GM10266 (cell line): Measurements from ENCODE around the gene SETDB2.

Experiments
- DNase-seq: peaks from one replicate; pipeline ENCODE4 v3.0.0; 2012; ENCODE audit errors: extremely low spot score
- TF ChIP-seq, protein P1 (sequence below): IDR thresholded peaks from 2 replicates; pipeline ENCODE4 v1.5.1; 2012; ENCODE audit warnings: mild to moderate bottlenecking, low read depth; ENCODE audit not compliant: control insufficient read depth, insufficient read depth; ENCODE audit errors: missing control alignments

The SETDB2 gene

DNA sequence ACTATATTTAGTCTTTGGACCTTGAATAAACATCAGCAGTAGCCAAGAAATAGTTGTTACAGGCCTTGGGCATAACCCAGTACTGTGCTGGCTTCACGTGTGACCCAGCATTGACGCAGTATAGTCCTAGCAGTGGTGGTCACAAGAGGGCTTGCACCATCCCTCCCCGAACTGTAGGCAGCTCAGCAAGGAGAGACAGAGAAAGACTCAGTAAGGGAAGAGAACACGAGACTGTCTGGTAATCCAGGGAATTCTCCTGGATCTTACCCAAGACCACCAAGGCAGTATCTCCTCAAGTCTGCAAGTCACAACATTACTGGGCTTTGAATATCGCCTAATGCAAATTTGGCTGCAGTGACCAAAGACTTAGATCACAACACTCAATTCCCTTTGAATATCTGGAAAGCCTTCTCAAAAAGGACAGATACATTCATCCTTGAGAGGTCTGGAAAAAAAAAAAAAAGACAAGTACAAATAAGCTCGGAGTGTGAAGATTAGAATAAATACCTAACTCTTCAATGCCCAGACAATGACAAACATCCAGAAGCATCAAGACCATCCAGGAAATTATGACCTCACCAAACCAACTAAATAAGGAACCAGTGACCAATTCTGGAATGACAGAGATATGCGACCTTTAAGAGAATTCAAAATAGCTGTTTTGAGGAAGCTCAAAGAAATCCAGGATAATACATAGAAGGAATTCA lies 39.9 kb upstream of the SETDB2 start:
- no peak for DNase-seq
- TF ChIP-seq, protein P1, sequence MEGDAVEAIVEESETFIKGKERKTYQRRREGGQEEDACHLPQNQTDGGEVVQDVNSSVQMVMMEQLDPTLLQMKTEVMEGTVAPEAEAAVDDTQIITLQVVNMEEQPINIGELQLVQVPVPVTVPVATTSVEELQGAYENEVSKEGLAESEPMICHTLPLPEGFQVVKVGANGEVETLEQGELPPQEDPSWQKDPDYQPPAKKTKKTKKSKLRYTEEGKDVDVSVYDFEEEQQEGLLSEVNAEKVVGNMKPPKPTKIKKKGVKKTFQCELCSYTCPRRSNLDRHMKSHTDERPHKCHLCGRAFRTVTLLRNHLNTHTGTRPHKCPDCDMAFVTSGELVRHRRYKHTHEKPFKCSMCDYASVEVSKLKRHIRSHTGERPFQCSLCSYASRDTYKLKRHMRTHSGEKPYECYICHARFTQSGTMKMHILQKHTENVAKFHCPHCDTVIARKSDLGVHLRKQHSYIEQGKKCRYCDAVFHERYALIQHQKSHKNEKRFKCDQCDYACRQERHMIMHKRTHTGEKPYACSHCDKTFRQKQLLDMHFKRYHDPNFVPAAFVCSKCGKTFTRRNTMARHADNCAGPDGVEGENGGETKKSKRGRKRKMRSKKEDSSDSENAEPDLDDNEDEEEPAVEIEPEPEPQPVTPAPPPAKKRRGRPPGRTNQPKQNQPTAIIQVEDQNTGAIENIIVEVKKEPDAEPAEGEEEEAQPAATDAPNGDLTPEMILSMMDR = no peak

DNA sequence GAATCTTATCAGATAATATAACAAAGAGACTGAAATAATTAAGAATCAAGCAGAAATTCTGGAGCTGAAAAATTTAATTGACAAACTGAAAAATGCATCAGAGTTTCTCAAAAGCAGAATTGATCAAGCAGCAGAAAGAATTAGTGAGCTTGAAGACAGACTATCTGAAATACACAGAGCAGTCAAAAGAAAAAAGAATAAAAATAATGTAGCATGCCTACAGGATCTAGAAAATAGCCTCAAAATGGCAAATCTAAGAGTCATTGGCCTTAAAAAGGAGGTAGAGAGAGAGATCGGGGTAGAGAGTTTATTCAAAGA lies 39.4 kb upstream of the SETDB2 start:
- TF ChIP-seq, protein P1 = no peak
- DNase-seq = no peak

DNA sequence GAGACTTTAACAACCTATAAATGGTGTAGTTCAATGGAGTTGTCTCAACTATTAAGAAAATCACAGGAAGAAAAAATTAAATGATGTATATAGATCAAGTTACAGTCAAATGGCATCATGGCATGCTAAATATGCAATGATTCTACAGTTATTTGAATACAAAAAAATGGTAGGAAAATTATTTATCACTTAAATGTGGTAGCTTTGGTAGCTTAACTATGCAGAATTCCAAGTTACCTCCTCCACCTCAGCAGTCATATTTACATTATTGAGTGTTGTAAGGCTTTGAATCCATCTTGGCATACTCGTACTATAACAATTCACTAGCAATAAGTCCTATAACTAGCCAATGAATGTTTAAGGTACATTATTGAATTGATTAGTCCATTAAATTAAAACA lies 37.0 kb upstream of the SETDB2 start:
- no peak for DNase-seq
- TF ChIP-seq, protein P1 = no peak

DNA sequence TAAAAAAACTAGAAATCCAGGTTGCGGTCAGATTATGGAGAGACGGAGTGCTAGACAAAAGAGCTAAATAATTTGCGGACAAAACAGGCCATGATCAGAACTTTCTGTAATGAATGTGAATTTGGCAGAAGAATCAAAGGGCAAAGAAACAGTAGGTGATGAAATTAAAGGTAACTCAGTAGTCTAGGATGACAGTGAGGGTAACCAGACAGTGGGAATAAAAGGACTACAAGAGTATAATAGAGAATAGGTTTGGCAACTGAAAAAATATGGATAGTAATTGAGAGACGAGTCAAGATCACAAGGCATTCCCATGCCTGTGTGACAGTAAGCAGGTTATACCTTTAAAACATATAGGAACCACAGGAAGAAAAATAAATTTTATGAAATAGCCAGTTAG lies 36.1 kb upstream of the SETDB2 start:
- no peak for DNase-seq
- TF ChIP-seq, protein P1 = no peak

DNA sequence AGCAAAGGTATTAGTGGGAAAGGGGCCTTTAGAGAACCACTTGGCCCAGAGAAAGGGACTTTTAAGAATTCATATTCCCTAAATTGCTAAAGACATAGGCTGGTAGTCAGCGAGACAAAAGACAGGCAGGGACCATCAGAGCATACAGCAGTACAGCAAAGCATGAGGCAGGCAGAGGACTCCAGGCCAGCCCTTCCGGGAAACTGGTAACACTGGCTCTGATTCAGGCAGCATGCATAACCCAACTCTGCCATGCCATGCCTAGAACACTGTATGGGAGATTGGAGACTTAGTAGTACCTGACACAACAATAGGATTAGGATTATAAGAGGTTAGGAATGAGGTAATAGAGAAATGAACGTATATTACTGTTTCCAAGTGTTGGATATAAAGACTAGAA lies 35.1 kb upstream of the SETDB2 start:
- DNase-seq = no peak
- TF ChIP-seq, protein P1 = no peak

DNA sequence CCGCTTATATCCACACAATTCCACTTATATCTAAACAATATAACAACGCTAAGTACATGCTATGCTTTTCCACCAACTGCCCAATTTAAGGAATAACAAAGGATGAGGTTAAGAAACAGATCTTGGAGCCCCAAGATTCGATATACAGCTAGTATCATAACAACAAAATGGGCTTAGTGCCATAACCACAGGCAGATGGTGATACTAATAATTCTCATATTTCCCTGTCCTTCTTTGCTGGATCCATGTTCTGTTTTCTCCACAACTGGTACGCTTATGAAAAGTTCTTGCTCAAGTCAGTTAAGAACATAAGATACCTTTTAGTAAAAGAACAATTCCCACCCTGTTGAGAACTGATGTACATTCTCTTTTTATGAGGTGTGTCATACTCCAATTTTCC lies 34.1 kb upstream of the SETDB2 start:
- TF ChIP-seq, protein P1 = no peak
- DNase-seq = no peak

DNA sequence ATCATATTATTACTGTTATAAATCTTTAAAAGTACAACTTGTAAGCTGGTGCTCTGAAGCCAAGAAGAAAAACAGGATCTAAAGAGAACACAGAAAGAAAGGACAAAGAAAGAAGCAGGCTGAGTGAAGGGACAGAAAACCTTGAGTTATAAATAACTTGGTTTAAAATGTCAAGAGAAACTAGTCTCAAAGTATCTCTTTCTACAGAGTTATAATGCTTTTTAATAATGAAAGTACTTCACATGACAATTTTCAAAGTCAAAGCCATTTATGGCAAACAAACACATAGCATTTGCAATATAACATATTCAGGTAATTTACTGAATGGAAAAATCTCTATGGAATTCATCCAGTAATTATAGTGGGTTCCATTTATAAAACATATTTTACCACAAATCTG lies 33.6 kb upstream of the SETDB2 start:
- TF ChIP-seq, protein P1 = no peak
- peak; percentile 20 for DNase-seq
